ENCODE measurements around the gene DAPK3.
"Not testable (repeated sequence)": the region's sequence is repeated elsewhere in the genome, so short reads cannot be mapped to it uniquely, and the experiment has no call there.

DAPK3 gene

DNA sequence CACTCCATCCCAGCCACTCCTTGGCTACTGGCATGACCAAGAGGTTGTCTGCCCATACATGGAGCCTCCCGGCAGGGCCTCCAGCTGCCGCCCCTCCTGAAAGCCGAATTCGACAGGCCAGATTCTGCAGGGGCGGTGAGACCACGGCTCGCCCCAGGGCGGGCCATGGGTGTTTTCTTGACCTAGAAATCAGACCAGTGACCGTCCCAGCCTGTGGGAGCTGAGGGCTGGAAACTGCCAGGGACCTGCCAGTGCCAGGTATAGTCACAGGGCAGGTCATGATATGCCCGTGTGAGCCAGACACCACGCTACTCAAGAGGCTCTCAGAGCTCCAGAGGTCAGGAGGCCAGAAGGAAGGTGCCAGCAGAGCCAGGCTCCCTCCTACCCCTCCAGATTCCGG lies 16.8 kb downstream of the DAPK3 start:
- no peak for DNase-seq (ENCODE audit: low read depth)

DNA sequence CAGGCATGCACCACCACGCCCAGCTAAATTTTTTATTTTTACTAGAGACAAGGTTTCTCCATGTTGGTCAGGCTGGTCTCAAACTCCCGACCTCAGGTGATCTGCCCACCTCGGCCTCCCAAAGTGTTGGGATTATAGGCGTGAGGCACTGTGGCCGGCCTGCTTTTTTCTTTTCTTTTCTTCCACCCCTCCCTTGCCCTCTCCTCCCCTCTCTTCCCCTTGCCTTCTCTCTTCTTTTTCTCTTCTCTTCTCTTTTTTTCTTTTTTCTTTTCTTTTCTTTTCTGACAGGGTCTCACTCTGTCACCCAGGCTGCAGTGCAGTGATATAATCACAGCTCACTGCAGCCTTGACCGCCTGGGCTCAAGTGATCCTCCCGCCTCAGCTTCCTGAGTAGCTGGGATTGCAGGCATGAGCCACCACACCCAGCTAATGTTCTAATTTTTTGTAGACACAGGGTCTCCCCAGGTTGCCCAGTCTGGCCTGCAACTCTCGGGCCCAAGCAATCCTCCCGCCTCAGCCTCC lies 18.1 kb downstream of the DAPK3 start:
- not testable (repeated sequence) for DNase-seq (ENCODE audit: low read depth)

DNA sequence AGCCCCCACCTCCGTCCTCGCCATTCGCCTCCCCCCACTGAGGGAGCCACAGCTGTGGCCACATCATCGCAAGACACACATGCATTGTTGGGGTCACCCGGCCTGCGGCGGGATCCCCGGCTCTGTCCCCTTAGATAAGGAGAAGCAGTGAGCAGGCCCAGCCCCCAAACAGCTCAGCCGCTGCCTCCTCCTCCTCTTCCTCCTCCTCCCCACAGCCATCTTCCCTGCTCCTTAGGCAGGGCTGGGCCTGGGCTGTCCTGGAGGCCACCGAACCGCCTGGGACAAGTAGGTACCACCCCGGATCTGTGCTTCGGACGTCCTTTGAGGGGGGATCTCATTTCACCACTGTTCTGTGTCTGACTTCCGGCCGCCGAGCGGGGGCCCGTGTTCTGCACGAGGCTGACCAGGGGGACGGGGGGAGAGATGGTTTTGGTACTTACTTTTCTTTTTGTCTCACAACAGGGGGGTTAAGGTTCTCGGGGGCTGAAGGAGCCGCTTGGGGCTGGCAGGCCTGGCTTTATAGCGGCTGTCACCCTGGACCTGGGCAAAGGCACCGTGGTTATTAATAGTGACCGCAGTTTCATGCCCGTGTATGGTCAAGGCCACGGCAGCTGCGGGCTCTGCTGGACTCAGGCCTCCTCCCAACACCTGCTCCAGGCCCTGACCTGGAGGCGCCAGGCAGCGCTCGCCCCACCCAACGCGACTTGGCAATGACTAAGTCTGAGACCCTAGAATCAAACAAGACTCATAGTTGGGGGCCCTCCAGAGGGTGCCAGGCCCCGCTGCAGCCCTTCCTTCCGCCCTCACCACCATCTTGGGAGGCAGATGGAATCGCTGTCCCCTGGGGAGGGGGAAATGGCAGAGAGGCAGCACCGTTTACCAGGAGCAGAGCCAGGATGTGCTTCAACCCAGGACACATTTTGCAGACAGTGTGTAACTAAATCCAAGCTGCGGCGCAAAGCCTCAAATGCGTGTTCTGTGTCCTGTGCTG lies 19.7 kb downstream of the DAPK3 start:
- DNase-seq (ENCODE audit: low read depth): no peak

DNA sequence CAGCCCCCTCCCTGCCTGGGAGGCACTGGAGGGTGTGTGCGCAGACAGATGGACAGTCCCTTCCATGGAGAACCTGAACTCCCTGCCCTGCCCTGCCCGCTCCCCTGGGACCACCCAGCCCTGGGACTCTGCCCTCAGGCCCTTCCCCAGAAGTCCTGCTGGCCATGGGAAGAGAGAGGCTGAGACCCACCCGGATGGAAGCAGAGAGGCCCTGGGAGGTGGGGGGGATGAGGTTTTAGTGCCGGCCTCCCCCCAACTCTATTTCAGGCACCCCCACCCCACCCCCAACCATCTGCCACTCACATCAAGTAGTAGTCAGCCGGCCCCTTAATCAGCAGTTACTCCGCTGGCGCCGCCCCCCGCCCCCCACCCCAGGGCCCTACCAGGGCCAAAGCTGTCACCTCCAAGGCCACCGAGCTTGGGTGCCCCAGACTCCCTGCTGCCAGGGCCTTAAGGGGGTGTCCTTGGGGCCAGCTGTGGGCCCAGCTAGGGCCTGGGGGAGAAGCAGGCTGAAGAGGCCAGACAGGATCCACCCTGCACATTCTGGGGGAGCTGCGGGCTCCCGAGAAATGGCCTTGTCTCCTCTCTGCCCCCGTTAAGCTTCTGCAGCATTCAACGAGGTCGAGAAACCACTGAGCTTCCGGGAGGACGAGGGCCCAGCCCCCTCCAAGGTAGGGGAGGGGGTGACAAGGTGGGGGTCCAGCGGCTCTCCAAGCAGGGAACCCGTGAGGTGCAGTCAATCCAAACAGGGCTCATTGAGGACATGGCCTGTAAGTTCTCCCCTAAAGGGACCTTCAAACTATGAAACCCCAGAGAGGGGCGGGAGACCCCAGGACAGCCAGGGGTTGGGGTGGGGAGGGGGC lies 20.7 kb downstream of the DAPK3 start:
- no peak for DNase-seq (ENCODE audit: low read depth)

DNA sequence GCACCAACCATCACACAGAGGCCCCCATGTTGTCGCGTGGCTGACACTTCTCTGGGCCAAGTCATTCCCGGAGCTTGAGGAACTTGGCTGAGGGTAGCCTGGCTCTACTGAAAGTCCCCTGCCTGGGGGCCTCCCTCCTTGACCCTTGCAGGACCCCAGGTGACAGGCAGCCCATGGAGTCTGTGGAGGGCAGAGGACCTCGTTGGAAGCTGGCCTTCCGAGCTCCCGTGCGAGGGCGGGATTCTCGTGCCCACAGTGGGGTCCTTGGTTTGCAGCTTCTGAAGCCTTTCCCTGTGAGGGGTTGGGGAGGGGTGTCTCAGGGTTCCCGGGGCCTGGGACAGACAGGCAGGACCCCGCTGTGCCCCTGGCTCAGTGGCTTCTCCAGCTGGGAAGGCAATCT lies 21.6 kb downstream of the DAPK3 start:
- no peak for DNase-seq (ENCODE audit: low read depth)

DNA sequence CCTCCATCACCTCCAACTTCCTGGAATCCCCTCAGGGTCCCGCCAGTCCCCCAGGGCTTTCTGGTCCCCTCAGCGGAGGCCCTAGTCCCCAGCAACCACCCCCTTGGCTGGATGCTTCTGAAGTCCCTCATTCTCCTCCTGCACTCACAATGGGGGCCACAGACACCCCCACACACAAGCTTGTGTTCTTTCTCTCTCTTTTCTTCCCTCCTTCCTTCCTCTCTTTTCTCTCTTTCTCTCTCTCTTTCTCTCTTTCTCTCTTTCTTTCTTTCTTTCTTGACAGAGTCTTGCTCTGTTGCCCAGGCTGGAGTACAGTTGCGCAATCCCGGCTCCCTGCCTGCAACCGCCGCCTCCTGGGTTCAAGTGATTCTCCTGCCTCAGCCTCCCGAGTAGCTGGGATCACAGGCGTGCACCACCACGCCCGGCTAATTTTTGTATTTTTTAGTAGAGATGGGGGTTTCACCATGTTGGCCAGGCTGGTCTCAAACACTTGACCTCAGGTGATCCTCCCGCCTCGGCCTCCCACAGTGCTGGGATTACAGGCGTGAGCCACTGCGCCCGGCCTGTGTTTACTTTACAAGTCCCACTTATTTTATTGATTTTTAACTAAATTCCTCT lies 23.5 kb downstream of the DAPK3 start:
- not testable (repeated sequence) for DNase-seq (ENCODE audit: low read depth)

DNA sequence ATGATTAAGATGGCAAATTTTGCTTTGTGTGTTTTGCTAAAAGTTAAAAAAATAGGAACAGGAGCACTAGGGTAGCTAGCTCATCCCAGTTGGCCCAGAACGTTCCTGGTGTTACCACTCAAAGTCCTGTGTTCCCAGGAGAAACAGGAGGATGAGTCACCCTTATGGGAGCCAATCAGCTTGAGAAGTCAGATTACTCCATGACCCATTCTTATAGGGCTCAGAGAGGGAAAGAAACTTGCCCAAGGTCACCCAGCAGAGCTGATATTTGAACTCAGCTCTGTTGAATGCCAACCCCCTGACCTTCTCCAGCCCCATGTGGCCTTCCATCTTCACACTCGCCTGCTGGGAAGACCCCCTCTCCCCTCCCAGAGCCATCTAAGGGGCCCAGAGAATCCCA lies 25.1 kb downstream of the DAPK3 start:
- DNase-seq (ENCODE audit: low read depth): no peak

DNA sequence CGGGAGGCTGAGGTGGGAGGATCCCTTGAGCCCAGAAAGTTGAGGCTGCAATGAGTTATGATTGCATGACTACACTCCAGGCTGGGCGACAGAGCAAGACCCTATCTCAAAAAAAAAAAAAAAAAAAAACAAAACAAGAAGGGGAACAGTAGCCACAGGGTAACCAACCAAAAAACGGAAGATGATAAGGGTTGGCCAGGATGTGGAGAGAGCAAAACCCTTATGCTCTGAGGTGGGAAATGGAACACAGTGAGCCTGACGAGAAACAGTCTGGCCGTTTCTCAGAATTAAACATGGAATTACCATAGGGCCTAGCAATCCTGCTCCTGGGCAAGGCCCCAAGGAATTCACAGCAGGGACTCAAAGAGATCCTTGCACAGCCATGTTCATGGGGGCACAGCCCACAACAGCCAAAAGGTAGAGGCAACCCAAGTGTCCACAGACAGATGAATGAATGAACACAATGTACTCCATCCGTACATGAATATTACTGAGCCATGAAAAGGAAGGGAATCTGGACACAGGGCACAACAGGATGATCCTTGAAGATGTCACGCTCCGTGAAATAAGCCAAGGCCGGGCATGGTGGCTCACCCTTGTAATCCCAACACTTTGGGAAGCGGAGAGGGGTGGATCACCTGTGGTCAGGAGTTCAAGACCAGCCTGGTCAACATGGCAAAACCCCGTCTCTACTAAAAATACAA lies 26.7 kb downstream of the DAPK3 start:
- no peak for DNase-seq (ENCODE audit: low read depth)

DNA sequence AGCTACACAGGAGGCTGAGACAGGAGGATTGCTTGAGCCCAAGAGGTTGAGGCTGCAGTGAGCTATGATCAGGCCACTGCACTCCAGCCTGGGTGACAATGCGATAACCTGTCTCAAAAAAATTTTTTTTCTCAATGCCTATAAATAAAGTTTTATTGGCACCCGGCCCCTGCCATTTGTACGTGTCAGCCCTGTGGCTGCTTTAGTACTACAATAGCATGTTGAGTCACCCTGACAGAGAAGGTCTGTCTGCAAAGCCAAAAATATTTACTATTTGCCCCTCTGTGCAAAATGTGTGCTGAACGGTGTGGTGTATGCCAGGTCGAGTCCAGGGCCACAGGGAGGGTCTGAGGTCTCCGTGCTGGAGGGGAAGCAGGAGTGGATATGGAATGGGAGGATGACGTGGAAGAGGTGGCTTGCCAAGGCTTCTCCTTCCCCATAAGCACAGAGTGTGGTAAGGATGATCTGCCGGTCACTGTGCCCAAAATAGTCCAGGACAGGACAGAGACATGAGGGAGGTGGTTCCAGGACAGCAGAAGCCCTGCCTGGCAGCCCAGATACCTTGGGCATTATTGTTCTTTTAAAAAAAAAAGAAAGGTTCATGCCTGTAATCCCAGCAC lies 28.0 kb downstream of the DAPK3 start:
- no peak for DNase-seq (ENCODE audit: low read depth)

DNA sequence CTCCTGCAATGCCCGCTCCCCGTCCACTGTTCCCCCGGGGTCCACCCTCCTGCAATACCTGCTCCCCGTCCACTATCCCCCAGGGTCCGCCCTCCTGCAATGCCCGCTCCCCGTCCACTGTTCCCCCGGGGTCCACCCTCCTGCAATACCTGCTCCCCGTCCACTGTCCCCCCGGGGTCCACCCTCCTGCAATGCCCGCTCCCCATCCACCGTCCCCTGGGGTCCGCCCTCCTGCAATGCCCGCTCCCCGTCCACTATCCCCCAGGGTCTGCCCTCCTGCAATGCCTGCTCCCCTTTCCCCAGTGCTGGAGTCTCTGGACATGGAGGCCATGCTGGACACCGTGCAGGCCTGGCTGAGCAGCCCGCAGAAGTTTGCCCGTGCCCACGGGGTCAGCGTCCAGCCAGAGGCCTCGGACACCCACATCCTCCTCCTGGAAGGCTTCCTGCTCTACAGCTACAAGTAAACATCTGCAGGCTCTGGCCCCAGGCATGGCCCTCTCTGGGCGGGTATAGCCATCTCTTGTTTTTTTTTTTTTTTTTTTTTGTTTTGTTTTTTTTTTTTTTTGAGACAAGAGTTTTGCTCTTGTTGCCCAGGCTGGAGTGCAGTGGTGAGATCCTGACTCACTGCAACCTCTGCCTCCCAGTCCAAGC lies 32.5 kb downstream of the DAPK3 start:
- DNase-seq (ENCODE audit: low read depth): not testable (repeated sequence)

DNA sequence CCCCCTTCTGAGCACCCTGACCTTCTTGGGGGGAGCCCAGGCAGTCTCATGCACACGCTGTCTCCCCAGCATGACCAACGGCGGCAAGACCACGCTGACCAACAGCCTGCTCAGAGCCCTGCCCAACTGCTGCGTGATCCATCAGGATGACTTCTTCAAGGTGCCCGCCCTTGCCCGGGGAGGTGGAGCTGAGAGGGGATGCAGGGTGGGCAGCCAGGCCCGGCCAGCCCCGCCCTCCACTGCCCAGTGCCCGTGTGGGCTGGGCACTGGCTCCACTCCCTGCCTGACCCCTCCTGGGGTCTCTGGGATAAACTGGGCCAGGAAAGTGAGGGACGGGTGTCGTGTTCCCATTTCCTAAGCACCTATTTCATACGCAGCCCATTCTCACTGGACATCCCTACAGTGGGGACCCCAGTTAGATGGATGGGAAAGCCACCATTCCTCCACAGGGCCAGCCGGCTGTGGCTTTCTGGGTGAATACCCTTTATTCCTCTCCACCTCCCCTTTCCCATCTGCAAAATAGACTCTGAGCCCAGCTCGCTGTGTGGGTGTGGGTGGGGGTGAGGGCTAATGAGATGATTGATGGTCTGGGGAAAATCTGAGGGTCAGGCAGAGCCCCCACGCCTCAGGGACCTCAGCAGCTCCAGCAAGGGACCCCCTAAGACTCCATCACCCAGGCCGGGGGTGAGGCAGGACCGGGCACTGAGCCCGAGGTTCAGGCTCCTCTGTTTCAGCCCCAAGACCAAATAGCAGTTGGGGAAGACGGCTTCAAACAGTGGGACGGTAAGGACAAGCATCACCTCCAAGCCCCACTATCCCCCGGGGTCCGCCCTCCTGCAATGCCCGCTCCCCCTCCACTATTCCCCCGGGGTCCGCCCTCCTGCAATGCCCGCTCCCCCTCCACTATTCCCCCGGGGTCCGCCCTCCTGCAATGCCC lies 34.1 kb downstream of the DAPK3 start:
- no peak for DNase-seq (ENCODE audit: low read depth)

DNA sequence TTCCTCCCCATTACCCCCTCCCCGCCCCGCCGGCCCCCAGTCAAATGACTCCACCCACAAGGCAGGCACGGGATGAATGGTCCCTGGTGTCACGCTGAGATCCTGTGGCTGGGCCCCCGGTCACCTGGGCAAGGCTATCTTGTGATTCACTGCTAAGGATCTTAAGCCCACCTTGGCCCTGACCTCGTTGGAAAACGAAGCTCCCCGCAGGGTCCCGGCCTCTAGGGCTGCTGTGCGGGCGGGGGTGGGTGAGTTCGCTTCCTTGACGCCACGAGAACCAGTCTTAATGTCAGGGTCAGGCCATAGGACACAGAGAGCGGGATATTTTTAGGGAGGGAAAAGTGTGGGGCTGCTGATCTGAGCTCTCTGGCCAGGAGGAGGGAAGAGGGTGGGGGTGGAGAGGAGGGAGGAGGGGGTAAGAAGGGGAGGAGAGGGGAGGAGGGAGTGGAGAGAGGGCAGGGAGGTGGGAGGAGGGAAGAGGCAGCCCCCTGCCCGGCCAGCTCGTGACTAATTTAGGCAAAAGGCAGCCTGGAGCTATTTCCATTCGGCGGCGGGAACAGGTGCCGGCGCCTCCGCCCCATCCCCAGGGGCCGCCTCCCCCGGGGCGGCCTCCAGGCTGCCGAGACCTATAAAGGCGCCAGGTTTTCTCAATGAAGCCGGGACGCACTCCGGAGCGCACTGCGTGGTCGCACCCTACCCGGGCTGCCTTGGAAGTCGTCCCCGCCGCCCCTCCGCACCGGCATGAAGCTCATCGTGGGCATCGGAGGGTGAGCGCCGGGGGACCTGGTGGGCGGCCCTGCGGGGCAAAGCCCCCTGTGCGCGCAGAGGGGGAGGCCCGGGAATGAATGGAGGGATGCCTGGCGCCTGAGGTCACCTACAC lies 37.7 kb downstream of the DAPK3 start, which contains the start of gene NMRK2:
NMRK2 (plus strand) TSS at position 139 of the 880 bp plus-strand sequence; CDS start at position 742, 603 bp downstream.
- DNase-seq (ENCODE audit: low read depth): no peak

DNA sequence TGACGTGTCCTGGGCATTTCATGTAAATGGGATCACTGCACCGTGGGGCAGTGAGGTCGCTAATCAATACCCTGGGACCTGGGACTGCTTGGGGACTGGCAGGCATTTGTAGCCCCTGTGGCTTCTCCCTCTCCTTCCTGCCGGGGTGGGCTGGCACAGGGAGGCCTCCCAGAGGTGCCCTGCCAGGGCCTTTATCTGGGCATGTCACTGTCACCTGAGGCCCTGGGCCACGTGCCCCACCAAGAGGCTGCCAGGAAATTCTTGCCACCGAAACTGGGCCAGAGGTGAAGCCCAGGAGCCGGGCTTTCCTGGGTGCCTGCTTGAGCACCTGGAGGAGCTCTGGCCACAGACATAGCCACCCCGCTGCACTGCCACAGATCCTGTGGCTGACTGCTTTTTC lies 39.9 kb downstream of the DAPK3 start:
- DNase-seq (ENCODE audit: low read depth): no peak

DNA sequence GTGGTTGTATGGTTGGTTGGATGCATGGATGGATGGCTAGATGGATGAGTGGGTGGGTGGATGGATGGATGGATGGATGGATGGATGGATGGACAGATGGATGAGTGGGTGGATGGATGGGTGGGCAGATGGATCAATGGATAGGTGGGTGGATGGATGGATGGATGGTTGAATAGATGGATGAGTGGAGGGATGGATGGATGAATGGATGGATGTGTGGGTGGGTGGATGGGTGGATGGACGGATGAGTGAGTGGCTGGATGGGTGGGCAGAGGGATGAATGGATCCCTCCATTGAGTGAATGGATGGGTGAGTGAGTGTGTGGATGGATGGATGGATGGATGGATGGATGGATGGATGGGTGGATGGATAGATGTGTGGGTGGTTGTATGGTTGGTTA lies 47.0 kb downstream of the DAPK3 start:
- no peak for DNase-seq (ENCODE audit: low read depth)

DNA sequence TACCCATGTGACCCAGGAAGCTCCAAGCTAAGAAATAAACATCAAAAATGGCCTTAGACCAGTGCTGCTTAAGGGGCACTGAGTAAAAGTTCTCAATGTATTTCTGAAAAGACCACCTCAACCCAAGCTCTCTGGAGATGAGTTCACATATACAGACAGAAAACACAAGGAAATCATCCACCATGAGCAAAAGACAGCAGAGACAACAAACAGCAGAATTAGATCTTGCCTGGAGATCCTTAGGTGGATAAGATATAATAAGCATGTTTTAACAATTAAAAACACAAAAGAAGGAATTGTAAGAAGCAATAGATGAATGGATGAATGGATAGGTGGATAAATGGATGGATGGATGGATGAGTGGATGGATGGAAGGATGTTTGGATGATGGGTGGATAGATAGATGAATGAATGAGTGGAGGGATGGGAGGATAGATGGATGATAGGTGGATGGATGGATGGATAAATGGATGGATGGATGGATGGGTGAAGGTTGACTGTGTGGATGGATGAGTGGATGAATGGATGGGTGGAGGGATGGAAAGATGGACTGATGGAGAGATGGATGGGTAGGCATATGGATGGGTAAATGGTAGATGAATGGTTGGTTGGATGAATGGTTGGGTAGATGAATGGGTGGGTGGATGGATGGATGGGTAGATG lies 47.7 kb downstream of the DAPK3 start:
- DNase-seq (ENCODE audit: low read depth): no peak

DNA sequence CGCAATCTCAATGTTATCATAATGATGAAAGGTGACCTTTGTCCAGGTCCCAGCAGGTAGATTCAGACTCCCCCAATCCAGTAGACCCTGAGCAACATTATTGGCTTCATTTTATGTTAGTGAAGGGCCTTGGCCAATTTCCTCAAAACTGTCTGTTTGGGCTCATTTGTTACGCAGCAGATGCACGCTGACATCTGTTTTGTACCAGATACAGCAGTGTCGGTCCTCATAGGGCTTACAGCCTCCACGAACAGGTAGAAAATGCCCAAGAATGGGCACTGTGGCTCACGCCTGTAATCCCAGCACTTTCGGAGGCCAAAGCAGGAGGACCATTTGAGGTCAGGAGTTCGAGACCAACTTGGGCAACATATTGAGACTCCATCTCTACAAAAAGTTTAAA lies 51.1 kb downstream of the DAPK3 start:
- no peak for DNase-seq (ENCODE audit: low read depth)

DNA sequence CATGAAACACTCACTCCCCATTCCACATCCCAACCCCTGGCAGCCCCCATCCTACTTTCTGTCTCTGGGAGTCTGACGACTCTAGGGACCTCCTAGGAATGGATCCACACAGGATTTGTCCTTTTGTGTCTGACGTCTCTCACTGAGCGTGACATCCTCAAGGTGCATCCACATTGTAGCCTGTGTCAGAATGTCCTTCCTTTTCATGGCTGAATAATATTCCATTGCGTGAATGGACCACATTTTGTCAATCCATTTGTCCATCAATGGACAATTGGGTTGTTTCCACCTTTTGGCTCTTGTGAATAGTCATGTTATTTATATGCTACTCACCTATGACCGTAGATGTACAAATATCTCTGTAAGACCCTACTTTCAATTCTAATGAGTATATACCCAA lies 54.9 kb downstream of the DAPK3 start:
- no peak for DNase-seq (ENCODE audit: low read depth)

DNA sequence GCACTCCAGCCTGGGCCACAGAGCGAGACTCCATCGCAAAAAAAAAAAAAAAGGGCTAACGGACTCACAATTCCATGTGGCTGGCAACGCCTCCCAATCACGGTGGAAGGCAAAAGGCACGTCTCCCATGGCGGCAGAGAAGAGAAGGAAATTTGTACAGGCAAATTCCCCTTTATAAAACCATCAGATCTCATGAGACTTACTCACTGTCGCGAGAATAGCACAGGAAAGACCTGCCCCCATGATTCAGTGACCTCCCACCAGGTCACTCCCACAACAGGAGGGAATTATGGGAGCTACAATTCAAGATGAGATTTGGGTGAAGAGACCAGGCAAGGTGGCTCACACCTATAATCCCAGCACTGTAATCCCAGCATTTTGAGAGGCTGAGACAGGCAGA lies 56.7 kb downstream of the DAPK3 start:
- DNase-seq (ENCODE audit: low read depth): no peak
